HEK293T (cell line): Measurements from ENCODE around the gene CADM1.

Experiments used
- ARNT ChIP-seq: fragments of 450-650 bp; IDR thresholded peaks from 2 replicates; pipeline ENCODE4 v1.6.1; 2017; ENCODE audit warnings: mild to moderate bottlenecking
- CTBP1 ChIP-seq: fragments of 450-650 bp; IDR thresholded peaks from 2 replicates; pipeline ENCODE4 v1.6.1; 2016; ENCODE audit warnings: borderline replicate concordance
- ELF4 ChIP-seq: fragments of 450-650 bp; IDR thresholded peaks from 2 replicates; pipeline ENCODE4 v1.6.1; 2017; ENCODE audit warnings: antibody characterized with exemption
- FOXK2 ChIP-seq: fragments of 450-650 bp; IDR thresholded peaks from 2 replicates; pipeline ENCODE4 v1.6.1; 2016; ENCODE audit warnings: mild to moderate bottlenecking
- HDGF ChIP-seq: fragments of 450-650 bp; IDR thresholded peaks from 2 replicates; pipeline ENCODE4 v1.6.1; 2017; ENCODE audit warnings: antibody characterized with exemption, borderline replicate concordance
- L3MBTL2 ChIP-seq: fragments of 450-650 bp; conservative IDR thresholded peaks from 2 replicates; pipeline ENCODE4 v1.6.1; 2016; ENCODE audit warnings: mild to moderate bottlenecking
- NFRKB ChIP-seq: fragments of 450-650 bp; IDR thresholded peaks from 2 replicates; pipeline ENCODE4 v1.6.1; 2016; ENCODE audit warnings: mild to moderate bottlenecking, moderate library complexity
- SUZ12 ChIP-seq: fragments of 450-650 bp; IDR thresholded peaks from 2 replicates; pipeline ENCODE4 v1.6.1; 2016; ENCODE audit warnings: mild to moderate bottlenecking
- ZNF384 ChIP-seq: fragments of 450-650 bp; IDR thresholded peaks from 2 replicates; pipeline ENCODE4 v1.6.1; 2016

DNA sequence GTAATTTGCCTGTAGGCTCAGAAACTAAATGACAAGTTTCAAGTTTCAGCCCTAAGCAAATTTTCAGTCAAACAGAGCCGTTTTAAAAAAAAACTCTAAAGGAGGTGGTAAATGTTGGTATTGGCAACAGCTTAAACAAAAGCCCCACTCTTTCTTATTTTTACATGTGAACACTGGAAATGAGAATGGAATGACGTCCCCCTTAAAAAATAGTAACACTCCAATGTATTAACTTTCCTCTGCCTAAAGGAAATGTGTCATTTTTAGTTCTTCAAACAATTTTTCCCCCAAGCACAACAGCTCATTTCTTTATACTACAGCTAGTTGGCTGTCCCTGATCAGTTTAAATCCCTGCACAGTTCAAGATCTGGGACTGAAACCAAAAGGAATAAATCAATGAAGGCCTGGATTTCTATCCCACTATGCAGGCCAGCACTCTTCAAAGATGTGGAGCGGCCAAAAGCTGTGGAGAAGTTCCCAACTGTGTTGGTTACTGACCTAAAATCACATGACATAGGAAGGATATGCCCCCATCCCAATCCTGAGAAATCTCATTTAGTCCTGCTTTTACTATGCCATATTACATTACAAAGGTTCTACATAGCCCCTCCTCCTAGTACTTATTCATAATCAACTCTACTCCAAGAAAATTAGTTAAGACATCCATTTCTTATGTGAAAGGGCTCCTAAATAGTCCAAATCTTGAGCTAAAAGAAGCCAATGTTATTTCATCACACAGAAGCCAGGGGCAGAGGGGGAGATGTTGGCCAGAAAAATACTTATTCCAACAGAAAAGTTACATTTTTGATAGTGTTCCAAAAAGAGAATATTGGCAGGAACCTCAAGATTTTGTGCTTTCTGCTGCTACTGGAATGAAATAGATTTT, 95.9 kb downstream of the CADM1 start:
- TF ChIP-seq ARNT (no peak), ZNF384 (no peak), ELF4 (no peak), FOXK2 (no peak), L3MBTL2 (no peak), NFRKB (no peak), HDGF (no peak), SUZ12 (no peak), CTBP1 (no peak)
